ENCODE data around the gene TNK2.

TNK2 gene

DNA sequence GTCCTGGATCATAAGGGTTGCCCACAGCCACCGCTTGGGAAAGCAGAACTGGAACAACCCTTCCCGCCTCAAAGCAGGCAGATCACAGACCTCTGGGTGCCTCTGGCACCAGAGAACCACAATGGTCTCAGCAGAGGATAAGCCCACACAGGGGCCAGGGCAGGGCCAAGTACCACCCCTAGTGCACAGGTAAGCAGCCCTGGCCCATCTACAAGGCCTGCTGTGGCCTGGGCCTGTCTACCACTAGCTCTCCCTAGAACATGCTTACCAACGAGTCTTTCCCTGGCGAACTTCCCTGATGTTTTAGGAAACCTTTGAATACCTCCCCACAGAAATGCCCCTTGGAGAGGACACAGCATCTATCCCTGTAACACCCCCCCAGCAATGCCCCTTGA is 28.3 kb downstream of the TNK2 start:
- Histone ChIP-seq H3K4me1 (ENCODE audit: control insufficient read depth, insufficient read depth, low read length) (no peaks in the 10 kb centered on the region), H3K27me3 (replicated peaks; ENCODE audit: control insufficient read depth, insufficient read depth, low read length) (no peaks in the 10 kb centered on the region), H3K9ac (ENCODE audit: low read length) (no peak overlapping the region), H3K4me3 (ENCODE audit: low read length) (no peak overlapping the region), H3K36me3 (ENCODE audit: control insufficient read depth, insufficient read depth, low read length, severe bottlenecking) (peaks cover 35% of the 10 kb centered on the region), H3K9me3 (ENCODE audit: control insufficient read depth, low read length) (no peaks in the 10 kb centered on the region)
- no peak for DNase-seq (ENCODE audit: low read depth)

DNA sequence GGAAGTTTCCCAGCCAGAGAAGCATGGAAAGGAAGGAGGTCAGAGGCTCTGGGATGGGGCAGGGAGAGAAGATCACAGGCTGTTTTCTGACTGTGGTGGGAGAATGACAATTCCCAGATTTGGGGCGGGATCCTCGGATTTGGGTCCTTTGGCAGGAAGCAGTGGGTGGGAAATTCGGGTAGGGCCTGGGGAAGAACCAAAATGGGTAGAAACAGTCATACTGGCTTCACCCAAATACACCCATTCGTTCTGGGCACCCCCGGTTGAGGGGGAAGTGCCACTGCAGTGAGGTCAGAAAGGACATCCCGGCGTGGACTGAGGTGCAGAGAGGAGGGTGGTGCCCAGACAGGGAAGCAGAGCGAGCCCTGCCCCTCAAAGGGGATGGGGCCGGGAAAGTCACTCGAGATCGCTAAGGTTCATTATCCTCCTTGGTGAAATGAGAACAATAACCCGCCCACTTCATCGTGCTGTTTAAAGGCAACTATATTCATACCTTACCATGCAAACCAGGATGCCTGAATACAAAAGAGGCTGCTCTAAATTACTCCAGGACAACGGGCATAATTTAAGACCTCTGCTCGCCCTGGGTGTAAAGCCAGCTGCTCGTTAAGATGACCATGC is 28.8 kb downstream of the TNK2 start:
- Histone ChIP-seq H3K36me3 (ENCODE audit: control insufficient read depth, insufficient read depth, low read length, severe bottlenecking) (peaks cover 32% of the 10 kb centered on the region), H3K9ac (ENCODE audit: low read length) (no peak overlapping the region), H3K27me3 (replicated peaks; ENCODE audit: control insufficient read depth, insufficient read depth, low read length) (no peaks in the 10 kb centered on the region), H3K4me1 (ENCODE audit: control insufficient read depth, insufficient read depth, low read length) (no peaks in the 10 kb centered on the region), H3K4me3 (ENCODE audit: low read length) (no peak overlapping the region), H3K9me3 (ENCODE audit: control insufficient read depth, low read length) (no peaks in the 10 kb centered on the region)
- DNase-seq (ENCODE audit: low read depth), result no peak

DNA sequence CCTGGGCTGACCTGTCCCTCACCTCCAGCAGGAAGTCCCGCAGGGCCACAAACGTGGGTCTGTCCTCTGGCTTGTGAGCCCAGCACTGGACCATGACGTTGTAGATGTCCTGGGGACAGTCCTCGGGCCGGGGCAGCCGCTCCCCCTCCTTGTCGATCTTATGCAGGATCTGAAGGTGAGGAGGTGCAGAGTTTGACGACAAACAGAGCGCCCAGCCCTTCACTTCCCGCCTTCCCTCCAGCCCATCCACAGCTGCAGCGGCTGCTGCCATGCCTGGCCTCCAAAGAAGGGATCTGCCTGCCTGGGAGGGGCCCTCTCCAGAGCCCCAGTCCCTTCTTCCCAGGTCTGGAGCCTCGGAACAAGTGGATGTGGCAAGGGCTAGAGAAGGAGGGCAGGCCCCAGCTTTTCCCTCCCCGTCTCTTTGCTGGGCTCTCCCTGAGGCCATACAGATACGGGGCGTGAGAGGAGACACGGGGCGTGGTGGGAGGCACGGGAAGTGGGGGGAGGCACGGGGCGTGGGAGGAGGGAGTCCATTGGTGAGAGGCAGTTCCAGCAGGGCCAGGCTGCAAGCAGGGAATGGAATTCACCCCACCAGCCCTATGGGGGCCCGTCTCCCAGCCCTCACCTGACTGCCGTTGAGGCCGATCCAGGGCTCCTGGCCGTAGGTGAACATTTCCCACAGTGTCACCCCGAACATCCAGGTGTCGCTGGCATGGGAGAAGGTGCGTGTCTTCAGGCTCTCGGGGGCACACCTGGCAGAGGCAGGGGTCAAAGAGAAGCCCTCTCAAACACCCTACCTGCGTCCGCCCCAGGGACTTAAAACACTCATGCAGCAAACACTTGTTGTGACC is 29.7 kb downstream of the TNK2 start:
- DNase-seq (ENCODE audit: low read depth), result no peak
- Histone ChIP-seq H3K27me3 (replicated peaks; ENCODE audit: control insufficient read depth, insufficient read depth, low read length) (no peaks in the 10 kb centered on the region), H3K4me3 (ENCODE audit: low read length) (no peak overlapping the region), H3K36me3 (ENCODE audit: control insufficient read depth, insufficient read depth, low read length, severe bottlenecking) (peaks cover 28% of the 10 kb centered on the region), H3K9ac (ENCODE audit: low read length) (no peak overlapping the region), H3K9me3 (ENCODE audit: control insufficient read depth, low read length) (no peaks in the 10 kb centered on the region), H3K4me1 (ENCODE audit: control insufficient read depth, insufficient read depth, low read length) (no peaks in the 10 kb centered on the region)

DNA sequence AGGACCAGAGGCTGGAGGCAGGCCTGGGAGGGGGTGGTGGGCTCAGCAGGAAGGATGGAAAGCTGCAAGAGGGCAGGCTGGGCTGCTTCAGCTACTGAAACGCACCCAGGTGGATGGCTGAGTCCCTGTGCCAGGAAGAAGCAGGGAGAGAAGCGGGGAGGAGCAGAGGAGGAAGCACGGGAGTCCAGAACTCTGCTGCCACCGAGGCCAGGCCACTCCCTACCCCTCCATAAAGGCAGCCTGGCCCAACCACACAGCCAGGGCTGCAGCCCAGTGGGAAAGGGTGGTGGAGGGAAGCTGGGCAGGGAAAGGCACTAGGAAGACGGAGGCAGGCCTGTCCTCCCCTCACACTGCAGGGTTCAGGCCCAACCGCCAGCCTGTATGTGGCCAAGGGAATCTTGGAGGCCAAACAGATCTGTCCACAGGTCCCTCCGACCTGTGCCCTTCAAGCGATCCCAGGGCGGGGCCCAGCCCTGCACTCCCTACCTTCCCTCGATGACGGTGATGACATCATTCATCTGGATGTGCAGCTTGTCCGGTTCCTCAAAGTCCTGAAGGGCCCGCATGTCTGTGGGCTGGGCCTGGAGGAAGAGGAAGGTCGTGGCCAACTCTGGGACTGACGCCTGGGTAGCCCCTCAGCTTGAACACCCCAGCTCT is 30.5 kb downstream of the TNK2 start:
- no peaks in the 10 kb centered on the region for H3K9me3 ChIP-seq (ENCODE audit: control insufficient read depth, low read length)
- no peak for DNase-seq (ENCODE audit: low read depth)
- H3K9ac ChIP-seq (ENCODE audit: low read length), result no peak overlapping the region
- H3K4me1 ChIP-seq (ENCODE audit: control insufficient read depth, insufficient read depth, low read length), result no peaks in the 10 kb centered on the region
- H3K4me3 ChIP-seq (ENCODE audit: low read length), result no peak overlapping the region
- no peaks in the 10 kb centered on the region for H3K27me3 ChIP-seq (replicated peaks; ENCODE audit: control insufficient read depth, insufficient read depth, low read length)
- H3K36me3 ChIP-seq (ENCODE audit: control insufficient read depth, insufficient read depth, low read length, severe bottlenecking), result peaks cover 23% of the 10 kb centered on the region

DNA sequence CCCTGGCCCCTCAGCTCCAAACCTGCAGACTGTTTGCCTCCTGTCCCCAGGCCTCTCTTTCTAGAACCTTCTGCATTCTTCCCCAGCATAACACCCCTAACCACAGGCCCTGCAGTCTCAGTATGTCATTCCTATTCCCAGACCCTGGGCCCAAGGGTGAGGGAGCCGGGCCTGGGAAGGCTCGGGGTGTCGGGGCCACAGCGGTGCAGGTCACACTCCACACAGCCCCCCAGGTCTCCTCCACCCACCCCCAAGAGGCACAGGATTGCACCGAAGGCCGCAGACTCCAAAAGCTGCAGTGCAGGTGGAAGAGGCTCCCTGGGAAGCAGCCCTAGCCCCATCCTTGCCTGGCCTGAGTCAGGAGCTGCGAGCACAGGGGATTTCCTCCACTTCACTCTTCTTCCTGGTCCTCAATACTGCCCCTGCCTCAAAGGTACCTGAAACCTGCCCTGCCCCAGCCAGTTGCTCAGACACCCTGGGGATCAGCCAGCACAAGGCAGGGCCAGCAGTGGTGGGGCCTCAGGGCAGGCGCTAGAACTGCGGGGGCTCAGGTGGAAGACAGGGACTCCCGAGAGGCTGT is 31.1 kb downstream of the TNK2 start:
- no peaks in the 10 kb centered on the region for H3K4me1 ChIP-seq (ENCODE audit: control insufficient read depth, insufficient read depth, low read length)
- no peak overlapping the region for H3K9ac ChIP-seq (ENCODE audit: low read length)
- no peak for DNase-seq (ENCODE audit: low read depth)
- peaks cover 22% of the 10 kb centered on the region for H3K36me3 ChIP-seq (ENCODE audit: control insufficient read depth, insufficient read depth, low read length, severe bottlenecking)
- H3K9me3 ChIP-seq (ENCODE audit: control insufficient read depth, low read length), result no peaks in the 10 kb centered on the region
- H3K4me3 ChIP-seq (ENCODE audit: low read length), result no peak overlapping the region
- H3K27me3 ChIP-seq (replicated peaks; ENCODE audit: control insufficient read depth, insufficient read depth, low read length), result no peaks in the 10 kb centered on the region

DNA sequence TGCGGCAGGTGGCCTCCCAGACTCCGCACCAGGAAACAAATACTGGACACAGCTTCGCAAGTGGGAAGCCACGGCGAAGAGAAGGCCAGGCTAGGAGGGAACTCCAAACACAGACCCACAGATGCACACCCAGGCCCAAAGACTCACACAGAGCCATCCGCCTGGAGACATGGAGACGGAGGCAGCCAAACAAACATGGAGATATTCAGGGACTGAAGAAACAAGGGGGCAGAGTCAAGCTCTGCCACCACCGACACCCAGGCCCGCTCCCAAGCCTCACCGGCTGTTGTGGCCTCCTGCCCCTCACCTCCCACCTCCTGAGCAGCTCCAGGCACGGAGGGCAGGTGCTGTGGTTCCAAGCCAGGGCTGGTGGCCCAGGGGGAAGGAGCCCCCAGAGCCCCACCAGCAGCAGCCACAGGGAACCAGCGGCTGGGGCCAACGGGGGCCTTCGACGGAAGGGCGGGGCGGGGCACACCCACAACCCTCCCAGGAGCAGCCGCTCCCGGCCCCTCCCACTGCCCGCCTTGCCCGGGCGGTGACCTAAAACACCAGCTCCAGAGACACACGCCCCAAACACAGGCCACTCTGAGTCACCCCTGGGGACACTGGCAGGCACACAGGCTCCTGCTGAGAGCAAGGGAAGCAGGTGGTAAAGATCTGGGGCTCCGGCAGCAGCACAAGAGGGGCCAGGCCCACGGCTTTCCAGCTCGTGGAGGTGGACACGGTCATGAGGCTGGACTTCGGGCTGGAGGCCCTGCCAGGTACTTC is 31.9 kb downstream of the TNK2 start:
- Histone ChIP-seq H3K36me3 (ENCODE audit: control insufficient read depth, insufficient read depth, low read length, severe bottlenecking) (peaks cover 16% of the 10 kb centered on the region), H3K9me3 (ENCODE audit: control insufficient read depth, low read length) (no peaks in the 10 kb centered on the region), H3K27me3 (replicated peaks; ENCODE audit: control insufficient read depth, insufficient read depth, low read length) (no peaks in the 10 kb centered on the region), H3K4me3 (ENCODE audit: low read length) (no peak overlapping the region), H3K9ac (ENCODE audit: low read length) (no peak overlapping the region), H3K4me1 (ENCODE audit: control insufficient read depth, insufficient read depth, low read length) (no peaks in the 10 kb centered on the region)
- no peak for DNase-seq (ENCODE audit: low read depth)

DNA sequence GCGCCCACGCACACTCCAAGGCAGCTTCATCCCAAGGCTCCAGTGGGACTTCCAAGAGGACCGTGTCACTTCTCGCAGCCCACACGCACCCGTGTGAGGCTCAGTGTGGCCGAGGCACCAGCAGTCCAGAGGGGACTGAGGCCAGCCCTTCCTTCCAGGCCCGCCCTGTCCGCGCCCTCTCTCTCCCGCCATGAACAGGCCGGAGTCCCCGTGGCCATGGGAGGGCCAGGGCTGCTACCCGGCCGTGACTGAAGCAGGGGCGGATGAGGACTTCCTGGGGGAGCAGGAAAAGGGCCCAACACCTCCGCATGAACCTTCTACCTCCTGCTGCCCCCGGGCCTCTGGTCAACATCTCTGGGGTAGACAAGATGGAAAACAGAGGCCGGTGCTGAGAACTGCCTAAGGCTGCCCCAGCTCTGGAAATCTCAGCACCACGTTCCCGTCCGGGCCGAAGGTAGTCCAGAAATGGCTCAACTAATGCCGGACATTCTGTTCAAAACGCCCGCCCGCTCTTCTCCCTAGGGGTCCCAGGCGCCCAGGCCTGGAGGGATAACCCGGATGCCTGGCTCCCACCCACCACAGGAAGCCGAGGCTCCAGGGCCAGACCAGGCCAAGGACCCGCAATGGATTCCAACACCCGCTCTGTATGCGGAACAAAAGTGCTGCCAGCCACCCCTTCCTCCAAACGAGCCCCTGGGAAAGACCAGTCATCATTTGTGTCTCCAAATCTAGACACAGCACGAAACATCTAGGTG is 32.7 kb downstream of the TNK2 start:
- H3K4me3 ChIP-seq (ENCODE audit: low read length), result no peak overlapping the region
- H3K4me1 ChIP-seq (ENCODE audit: control insufficient read depth, insufficient read depth, low read length), result peaks cover under 1% of the 10 kb centered on the region
- H3K36me3 ChIP-seq (ENCODE audit: control insufficient read depth, insufficient read depth, low read length, severe bottlenecking), result peaks cover 16% of the 10 kb centered on the region
- no peak overlapping the region for H3K9ac ChIP-seq (ENCODE audit: low read length)
- no peaks in the 10 kb centered on the region for H3K27me3 ChIP-seq (replicated peaks; ENCODE audit: control insufficient read depth, insufficient read depth, low read length)
- no peak for DNase-seq (ENCODE audit: low read depth)
- H3K9me3 ChIP-seq (ENCODE audit: control insufficient read depth, low read length), result no peaks in the 10 kb centered on the region

DNA sequence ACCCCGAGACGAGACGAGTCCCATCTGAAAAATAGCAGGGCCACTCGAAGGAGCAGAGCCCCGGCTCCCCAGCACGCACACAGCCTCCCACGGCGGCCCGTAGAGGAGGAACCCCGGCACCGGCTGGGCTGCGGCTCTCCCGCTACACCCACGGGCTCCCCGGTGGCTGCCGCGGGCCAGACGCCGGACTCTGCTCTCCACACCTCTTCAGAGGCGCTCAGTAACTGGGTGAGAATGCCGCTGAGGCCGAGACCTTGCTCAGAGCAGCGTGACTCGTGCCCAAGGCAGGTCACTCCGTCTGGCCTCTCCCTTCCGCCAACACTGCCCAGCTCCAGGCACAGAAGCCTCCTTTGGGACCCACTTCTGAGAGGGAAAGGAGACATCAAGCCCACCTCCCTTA is 34.4 kb downstream of the TNK2 start:
- no peak for DNase-seq (ENCODE audit: low read depth)

DNA sequence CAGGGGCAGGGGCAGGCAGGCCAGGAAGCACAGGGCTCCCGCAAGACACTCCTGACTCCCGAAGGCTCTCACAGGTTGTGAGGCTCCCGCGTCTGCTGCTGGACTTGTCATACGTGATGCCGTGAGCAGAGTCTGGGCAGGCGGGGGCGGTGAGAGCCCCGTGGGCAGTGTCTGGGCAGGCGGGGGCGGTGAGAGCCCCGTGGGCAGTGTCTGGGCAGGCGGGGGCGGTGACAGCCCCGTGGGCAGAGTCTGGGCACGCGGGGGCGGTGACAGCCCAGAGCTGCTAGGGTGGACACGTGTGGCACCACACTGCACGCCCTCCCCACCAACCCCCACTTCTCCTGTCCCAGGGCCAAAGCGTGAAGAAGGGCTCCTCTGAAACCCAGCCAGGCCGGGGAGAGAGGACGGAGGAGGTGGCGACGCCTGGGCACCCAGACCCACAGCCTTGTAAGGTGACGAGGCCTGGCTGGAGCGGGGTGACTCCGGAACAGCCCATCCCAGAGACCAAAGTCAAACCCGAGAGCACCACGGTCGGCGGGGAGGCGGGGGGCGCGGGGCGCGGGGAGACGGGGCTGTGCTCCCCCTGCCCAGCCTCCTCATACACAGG is 35.0 kb downstream of the TNK2 start:
- no peaks in the 10 kb centered on the region for H3K9me3 ChIP-seq (ENCODE audit: control insufficient read depth, low read length)
- no peak overlapping the region for H3K9ac ChIP-seq (ENCODE audit: low read length)
- no peak for DNase-seq (ENCODE audit: low read depth)
- no peaks in the 10 kb centered on the region for H3K27me3 ChIP-seq (replicated peaks; ENCODE audit: control insufficient read depth, insufficient read depth, low read length)
- no peak overlapping the region for H3K4me3 ChIP-seq (ENCODE audit: low read length)
- H3K36me3 ChIP-seq (ENCODE audit: control insufficient read depth, insufficient read depth, low read length, severe bottlenecking), result peaks cover 15% of the 10 kb centered on the region
- H3K4me1 ChIP-seq (ENCODE audit: control insufficient read depth, insufficient read depth, low read length), result peaks cover 6% of the 10 kb centered on the region

More for the DNA sequence above, 34.4 kb downstream of the TNK2 start:
- H3K9me3 ChIP-seq (ENCODE audit: control insufficient read depth, low read length), result no peaks in the 10 kb centered on the region
- peaks cover 6% of the 10 kb centered on the region for H3K4me1 ChIP-seq (ENCODE audit: control insufficient read depth, insufficient read depth, low read length)
- H3K27me3 ChIP-seq (replicated peaks; ENCODE audit: control insufficient read depth, insufficient read depth, low read length), result no peaks in the 10 kb centered on the region
- H3K36me3 ChIP-seq (ENCODE audit: control insufficient read depth, insufficient read depth, low read length, severe bottlenecking), result peaks cover 16% of the 10 kb centered on the region
- no peak overlapping the region for H3K4me3 ChIP-seq (ENCODE audit: low read length)
- no peak overlapping the region for H3K9ac ChIP-seq (ENCODE audit: low read length)

DNA sequence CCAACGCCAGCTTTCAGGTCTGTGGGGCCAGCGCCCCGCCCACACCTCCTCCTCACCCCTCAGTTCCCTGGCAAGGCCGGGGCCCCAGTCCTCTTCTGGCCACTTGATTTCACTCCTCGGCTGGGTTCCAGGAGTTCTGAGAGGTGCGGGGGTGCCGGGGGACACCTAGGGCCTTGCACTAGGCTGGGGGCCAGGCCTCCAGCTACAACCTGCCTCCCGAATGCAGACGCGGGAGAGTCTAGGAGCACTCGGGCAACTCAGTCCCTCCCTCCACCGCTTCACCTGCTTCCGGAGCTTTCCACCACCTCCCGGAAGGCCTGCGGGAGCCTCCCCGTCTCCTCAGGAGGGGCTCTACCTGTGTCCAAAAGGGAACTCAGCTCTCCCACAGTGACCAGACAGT is 35.6 kb downstream of the TNK2 start:
- H3K9me3 ChIP-seq (ENCODE audit: control insufficient read depth, low read length), result no peaks in the 10 kb centered on the region
- DNase-seq (ENCODE audit: low read depth), result no peak
- H3K36me3 ChIP-seq (ENCODE audit: control insufficient read depth, insufficient read depth, low read length, severe bottlenecking), result peaks cover 12% of the 10 kb centered on the region
- no peak overlapping the region for H3K4me3 ChIP-seq (ENCODE audit: low read length)
- no peaks in the 10 kb centered on the region for H3K27me3 ChIP-seq (replicated peaks; ENCODE audit: control insufficient read depth, insufficient read depth, low read length)
- H3K9ac ChIP-seq (ENCODE audit: low read length), result no peak overlapping the region
- peaks cover 6% of the 10 kb centered on the region for H3K4me1 ChIP-seq (ENCODE audit: control insufficient read depth, insufficient read depth, low read length)
